22Rv1 (cell line): ENCODE data around the gene MID2.

Source experiments
- CTCF ChIP-seq: fragments of 450-650 bp; IDR thresholded peaks from 2 replicates; pipeline ENCODE4 v1.5.1; 2017; ENCODE audit warnings: mild to moderate bottlenecking
- ZFX ChIP-seq: fragments of 450-650 bp; IDR thresholded peaks from 2 replicates; pipeline ENCODE4 v1.6.1; 2017; ENCODE audit warnings: antibody characterized with exemption, borderline replicate concordance

DNA sequence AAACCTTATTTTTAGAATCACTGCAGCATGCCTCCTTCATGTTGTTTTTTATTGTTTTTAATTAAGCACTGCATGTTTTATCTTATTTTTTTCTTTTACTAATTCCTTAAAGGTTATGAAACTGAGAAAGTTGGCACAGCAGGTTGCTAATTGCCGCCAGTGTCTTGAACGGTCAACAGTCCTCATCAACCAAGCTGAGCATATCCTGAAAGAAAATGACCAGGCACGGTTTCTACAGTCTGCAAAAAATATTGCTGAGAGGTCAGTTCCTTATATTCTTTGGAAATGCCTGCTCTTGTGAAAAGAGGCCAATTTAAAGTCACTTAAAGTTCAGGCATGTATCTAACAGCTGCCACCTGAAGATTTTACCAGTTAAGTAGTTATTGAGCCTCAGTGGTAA lies 79.7 kb downstream of the MID2 start:
- TF ChIP-seq CTCF (no peak), ZFX (no peak)
